AG08395 (cell line): ENCODE measurements around the gene GLIPR1L2.
"Not testable (repeated sequence)": the region's sequence is repeated elsewhere in the genome, so short reads cannot be mapped to it uniquely, and the experiment has no call there.

Experiments used
- DNase-seq: peaks from one replicate; pipeline ENCODE4 v3.0.0; 2012; ENCODE audit warnings: mixed read lengths, low spot score

GLIPR1L2 gene

DNA sequence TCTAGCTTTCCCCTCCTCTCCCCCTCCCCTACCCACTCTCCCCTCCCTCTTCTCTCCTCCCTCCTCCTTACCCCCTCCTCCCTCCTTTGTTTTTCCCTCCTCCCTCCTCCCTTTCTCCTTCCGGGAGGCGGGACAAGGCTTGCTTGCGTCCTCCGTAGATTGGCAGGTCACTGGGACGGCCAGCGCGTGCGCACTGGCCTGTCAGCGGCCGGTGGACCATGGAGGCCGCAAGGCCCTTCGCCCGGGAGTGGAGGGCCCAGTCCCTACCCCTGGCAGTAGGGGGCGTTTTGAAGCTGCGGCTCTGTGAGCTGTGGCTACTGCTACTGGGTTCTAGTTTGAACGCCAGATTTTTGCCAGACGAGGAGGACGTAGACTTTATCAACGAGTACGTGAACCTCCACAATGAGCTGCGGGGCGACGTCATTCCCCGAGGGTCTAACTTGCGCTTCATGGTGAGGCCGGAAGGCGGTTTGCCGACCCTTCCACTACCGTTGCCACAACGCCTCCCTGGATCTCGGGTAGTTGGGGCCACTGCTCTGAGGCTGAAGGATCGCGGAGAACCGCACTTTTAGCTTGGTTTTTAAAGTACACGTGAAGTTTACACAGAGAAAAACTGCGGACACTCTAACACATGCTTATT is at the start of gene GLIPR1L2:
Gene GLIPR1L2, plus strand, starts transcription at position 191 of the 640 bp plus-strand sequence. Its CDS starts 28 bp downstream, at position 219.
- DNase-seq, result peak; percentile 97

GRCh38 chr12:75341873-75342272 is 49.0 kb upstream of the GLIPR1L2 start:
- DNase-seq, result no peak

GRCh38 chr12:75345531-75345930 is 45.4 kb upstream of the GLIPR1L2 start:
- no peak for DNase-seq

DNA sequence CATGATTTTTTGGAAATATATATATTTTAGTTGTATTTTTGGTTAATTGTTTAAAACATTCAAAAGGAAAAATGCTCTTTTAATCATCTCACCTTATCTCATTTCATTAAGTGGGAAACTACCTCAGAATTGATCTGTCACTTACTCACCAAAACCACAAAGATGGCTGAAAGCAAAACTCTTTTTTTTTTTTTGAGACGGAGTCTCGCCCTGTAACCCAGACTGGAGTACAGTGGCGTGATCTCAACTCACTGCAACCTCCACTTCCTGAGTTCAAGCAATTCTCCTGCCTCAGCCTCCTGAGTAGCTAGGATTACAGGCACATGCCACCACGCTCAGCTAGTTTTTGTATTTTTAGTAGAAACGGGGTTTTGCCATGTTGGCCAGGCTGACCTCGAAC is 44.7 kb upstream of the GLIPR1L2 start:
- DNase-seq, result not testable (repeated sequence)

DNA sequence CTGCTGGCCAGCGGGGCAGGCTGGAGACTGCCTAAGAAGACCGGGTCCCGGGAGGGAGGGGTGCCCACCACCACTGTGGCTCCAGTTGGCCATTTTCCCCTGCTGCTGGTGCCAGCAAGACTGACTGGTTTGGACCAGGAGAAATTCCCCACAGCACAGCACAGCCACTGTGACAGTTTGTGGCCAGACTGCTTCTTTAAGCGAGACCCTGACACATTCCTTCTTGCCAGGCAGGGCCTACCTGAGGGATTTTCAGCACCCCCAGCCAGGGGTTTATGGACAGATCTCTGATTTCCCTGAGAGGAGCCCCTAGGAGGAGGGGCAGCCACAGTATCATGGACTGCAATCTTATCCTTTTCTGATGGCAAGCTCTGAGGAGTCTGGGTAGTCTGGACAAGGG is 40.9 kb upstream of the GLIPR1L2 start:
- no peak for DNase-seq

DNA sequence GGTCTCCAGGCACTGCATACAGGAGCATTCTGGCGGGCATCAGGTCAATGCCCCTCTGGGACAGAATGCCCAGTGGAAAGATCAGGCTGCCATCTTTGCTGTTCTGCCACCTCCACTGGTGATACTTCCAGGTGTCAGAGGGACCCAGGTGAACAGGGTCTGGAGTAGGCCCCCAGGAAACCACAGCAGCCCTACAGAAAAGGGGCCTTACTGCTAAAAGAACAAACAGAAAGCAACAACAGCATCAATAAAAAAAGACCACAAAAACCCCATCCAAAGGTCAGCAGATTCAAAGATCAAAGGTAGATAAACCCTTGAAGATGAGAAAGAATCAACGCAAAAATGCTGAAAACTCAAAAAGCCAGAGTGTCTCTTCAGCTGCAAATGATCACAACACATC is 40.5 kb upstream of the GLIPR1L2 start:
- no peak for DNase-seq

- no peak for DNase-seq
These were observed 36.9 kb upstream of the GLIPR1L2 start for GRCh38 chr12:75354011-75354410.

DNA sequence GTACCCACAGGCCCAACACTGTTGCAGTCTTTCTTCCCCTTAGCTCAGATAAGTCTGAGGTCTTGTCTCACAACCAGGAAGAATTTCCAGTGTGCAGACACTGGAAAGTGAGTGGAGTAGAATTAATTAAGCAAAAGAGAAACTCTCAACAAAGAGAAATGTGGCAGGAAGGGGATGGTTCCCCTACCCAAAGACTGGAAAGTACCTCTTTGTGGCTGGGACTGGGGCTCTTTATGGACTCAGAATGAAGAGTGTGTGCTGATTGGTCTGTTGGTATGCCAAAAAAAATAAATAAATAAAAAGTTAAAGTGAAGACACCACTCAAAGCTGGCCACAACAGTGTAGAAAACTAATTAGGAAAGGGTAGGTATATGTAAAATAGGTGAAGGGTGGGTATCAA is 30.0 kb upstream of the GLIPR1L2 start:
- no peak for DNase-seq

GRCh38 chr12:75361408-75361807 is 29.5 kb upstream of the GLIPR1L2 start:
- no peak for DNase-seq

DNA sequence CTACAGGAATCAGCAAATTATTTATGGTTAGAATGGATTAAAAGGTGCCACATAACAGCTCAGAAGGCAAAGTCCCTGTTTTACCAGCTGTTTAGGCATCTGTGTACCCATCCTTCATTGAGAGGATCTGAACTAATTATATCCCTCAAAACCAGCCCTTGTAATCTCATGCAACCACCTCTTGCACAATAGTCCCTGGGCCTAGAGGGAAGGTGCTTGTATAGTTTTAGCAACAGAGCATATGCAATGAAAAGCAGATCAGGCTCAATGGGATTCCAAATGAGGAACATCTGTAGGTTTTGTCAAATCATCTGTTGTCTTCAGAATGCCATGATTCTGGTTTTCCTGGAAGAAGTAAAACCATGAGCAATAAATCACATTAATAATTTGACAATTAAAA is 26.0 kb upstream of the GLIPR1L2 start:
- DNase-seq, result peak; percentile 25

DNA sequence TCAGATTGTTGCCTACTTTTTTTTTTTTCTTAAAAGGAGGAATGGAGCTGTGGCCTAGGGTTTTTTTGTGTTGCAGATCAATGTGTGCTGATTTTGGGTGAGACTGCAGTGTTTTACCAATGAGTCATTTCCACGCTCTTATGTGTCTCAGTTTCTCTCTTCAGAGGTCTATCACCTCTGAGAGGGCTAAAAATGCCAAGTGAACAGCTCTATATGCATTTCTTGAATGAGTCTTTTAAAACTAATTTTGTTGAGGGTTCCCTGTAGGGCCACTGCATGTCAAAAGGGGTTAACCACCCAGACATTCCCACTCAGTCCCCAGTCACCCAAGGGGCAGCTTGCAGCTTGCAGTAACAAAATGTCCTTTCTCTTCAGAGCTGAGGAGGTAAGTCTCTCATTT is 24.3 kb upstream of the GLIPR1L2 start:
- peak; percentile 2 for DNase-seq

DNA sequence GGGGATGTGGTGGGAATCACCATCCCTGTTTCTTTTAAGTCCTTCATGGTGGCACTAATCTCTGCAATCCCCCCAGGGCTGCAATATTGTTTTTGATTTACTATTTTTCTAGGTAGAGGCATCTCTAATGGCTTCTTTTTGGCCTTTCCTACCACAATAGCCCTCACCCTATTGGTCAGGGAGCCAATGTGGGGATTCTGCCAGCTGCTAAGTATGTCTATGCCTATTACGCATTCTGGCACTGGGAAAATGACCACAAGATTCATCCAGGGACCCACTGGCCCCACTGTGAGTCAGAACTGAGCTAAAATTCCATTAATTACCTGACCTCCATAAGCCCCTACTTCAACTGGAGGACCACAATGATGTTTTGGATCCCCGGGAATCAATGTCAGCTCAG is 15.9 kb upstream of the GLIPR1L2 start:
- DNase-seq, result no peak

DNA sequence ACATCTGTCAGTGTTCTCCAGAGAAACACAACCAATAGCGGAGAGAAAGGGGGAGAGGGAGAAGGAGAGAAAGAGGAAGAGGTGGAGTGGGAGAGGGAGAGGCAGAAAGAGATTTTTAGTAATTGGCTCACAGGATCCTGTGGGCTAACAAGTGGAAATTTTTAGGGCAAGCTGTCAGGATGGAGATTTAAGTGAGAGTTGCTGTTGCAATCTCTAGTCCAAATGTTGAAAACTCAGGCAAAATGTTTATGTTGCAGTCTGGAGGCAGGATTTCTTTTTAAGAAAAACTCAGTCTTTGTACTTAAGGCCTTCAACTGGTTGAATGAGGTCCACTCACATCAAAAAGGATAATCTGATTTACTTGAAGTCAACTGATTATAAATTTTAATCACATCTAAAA is 12.5 kb upstream of the GLIPR1L2 start:
- DNase-seq, result no peak

- peak; percentile 31 for DNase-seq
These were observed 1.8 kb upstream of the GLIPR1L2 start for GRCh38 chr12:75389061-75389460.

- peak; percentile 1 for DNase-seq
These were observed 1.2 kb upstream of the GLIPR1L2 start for GRCh38 chr12:75389706-75390105.

DNA sequence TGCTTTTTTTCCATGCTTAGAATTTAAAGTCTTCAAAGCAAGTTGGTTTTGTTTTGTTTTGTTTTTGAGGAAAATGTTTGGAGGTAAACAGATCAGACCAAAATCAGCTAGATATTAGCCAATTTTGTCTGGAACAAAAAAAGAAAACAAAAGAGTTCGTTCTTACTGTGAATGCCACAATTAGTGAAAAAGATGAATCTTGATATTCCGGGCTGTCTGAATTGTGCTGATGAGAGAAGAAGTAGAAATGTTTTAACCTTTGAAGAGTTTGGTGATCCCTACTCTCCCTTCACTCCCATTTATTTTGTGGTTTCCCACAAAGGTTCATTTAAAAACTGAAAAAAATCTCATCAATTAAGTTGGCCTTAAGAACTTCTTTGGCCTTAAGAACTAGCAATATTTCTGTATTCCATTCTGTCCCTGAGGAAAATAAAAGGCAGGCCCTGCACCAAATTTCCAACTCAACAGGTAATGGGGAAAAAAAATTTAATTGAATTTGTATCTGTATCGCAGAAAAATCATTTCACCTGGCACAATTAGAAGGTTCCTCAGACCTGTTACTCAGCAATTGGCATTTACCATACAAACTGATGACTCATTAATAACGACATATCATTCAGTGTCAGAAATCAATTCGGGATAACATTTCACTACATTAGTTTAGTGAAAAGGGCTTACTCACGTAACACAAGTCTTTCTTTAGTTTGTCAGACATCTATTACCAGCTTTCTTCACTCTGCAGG is 562 bp upstream of the GLIPR1L2 start:
- peak; percentile 2 for DNase-seq

DNA sequence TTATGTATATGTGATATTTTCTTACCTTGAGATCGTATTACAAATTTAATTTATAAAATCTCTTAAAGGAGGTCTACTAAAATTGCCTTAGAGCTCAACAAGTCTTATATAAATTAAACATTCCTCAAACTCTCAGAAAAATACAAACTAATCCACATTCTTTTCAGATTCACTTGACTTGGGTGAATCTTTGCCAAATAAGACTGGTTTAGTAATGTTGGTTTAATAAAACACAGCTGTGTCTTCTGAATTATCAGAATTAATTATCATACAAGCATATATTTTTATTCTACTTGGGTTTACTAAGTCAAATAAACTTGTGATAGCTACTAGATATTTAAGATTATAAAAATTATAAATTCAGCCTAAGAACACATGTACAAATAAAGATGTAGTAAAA is 13.3 kb downstream of the GLIPR1L2 start:
- DNase-seq, result no peak

GRCh38 chr12:75407683-75408082 is 16.8 kb downstream of the GLIPR1L2 start:
- DNase-seq, result no peak

GRCh38 chr12:75409830-75410229 is 18.9 kb downstream of the GLIPR1L2 start:
- DNase-seq, result no peak

DNA sequence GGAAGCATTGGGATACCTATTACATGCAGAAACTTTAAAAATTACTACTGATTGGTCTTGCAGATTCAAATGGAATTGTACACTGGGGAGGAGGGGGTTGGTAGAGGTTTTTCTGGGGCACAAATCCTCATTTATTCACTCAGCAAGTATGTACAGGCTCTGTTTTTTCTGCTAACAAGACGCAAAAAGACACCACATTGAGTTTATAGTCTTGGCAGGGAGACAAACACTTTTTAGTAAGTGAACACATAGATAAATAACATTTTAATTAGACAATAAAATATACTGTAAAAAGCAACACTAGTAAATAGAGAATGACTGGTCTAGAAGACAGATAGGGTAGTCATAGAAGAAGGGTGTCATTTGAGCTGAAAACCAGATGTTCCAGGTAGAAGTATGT is 23.8 kb downstream of the GLIPR1L2 start:
- DNase-seq, result no peak

DNA sequence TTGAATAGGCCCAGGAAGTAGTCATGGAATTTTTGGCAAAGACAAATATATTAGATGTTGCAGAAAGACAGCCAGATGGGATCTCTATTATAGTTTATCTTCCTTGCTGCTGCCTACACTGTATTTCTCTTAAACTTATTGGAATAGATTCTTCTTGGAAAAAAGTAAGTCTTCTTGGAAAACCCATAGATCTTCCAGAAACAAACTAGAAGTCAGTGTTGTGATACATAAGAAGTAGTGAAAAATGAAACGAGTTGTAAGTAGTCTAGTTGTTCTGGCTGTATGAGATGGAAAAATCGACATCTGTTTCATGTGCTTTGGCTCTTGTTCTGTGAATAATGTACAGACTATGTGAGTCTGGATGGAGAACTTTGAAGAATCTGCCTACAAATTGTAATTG is 29.0 kb downstream of the GLIPR1L2 start:
- DNase-seq, result no peak

- DNase-seq, result no peak
These were observed 36.6 kb downstream of the GLIPR1L2 start for GRCh38 chr12:75427491-75427890.

DNA sequence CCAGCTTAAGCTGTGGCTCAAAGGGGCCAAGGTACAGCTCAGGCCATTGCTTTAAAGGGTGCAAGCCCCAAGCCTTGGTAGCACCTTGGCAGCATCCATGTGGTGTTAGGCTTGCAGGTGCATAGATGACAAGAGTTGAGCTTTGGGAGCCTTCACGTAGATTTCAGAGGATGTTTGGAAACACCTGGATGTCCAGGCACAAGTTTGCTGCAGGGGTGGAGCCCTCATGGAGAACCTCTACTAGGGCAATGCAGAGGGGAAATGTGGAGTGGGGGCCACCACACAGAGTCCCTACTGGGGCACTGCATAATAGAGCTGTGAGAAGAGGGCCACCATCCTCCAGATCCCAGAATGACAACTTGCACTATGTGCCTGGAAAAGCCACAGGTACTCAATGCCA is 37.9 kb downstream of the GLIPR1L2 start:
- DNase-seq, result no peak

GRCh38 chr12:75432924-75433323 is 42.0 kb downstream of the GLIPR1L2 start:
- no peak for DNase-seq
